SKM-1 (cell line): ENCODE measurements around the gene PRAMEF15.
"Not testable (repeated sequence)": the region's sequence is repeated elsewhere in the genome, so short reads cannot be mapped to it uniquely, and the experiment has no call there.

Source experiments
- DNase-seq: peaks from one replicate; lab custom pipeline; 2025; ENCODE audit not compliant: unreplicated experiment; lab: John Stamatoyannopoulos, UW

The PRAMEF15 gene

DNA sequence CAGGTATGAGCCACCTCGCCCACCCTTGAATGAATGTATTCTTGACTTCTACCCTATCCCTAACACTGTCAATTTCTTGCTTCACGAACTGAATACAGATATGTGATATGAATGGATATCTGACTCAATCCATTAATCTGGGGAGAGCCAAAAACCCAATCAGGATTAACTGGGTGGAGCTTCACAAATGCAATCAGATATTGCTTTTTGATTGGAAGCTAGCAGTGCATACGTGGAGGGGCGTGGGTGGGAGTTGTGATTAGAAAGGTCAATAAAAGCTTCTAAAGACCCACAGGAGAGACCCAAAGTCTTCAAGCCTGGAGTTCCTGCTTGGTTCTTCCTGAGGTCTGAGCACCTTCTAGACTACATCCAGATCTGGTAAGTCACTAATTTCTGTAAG is at the start of gene PRAMEF15:
PRAMEF15 (plus strand) TSS at position 301 of the 400 bp plus-strand sequence. CDS start 2,827 bp downstream, outside the sequence.
- DNase-seq = not testable (repeated sequence)

DNA sequence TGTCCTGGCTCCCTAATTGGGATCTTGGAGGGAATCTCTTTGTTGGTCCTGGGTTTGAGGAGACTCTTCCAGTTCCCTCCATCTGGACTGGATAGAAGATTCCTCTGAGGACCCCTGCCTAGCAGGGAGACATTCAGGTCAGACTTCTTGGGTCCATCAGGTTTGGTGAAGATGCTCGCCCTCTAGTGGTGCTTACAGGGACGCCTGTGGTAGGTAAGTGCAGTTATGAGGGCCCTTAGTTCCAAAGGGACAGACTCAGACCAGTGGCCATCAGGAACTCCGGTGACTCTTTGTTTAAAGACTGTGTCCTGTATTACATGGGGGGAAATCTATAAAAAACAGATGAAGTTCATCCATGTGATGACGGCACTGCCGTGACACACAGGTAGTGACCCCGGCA is 38.4 kb upstream of the PRAMEF15 start:
- not testable (repeated sequence) for DNase-seq

DNA sequence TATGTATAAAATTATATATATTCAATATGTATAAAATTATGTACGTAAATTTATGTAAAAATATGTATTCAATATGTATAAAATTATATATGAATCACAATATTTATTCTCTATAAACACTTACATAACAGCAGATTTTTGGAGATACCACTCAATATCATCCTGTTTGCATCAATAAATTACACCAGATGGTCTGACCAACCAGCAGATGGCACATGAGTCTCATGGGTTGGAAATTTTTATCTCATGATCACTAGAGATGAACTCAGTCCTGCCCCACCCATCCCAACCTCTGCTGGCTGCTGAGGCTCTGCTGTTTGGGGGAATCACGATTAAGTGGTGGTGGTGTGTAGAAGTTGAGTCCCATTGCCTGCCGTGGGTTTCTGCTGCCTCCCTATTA is 35.8 kb upstream of the PRAMEF15 start:
- DNase-seq = not testable (repeated sequence)

DNA sequence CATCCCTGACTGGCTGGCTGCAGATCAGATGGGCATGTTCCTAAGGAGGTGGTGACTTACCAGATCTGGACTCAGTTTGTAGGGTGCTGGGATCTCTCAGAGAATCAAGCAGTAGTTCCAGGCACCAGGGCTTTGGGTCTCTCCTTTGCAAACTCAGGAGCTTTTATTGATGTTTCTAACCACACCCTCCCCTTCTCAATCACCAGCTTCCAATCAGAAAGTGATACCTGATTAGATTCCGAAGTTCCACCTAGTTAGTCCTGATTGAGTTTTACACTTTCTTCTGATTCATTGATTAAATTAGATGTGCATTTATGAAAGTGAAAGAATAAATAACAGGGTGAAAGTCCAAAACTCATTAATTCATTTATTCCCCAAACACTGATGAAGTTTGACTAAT is 30.3 kb upstream of the PRAMEF15 start, which contains the start of gene PRAMEF8:
PRAMEF8 (minus strand) TSS at position 101 of the 400 bp plus-strand sequence. CDS start 1,046 bp downstream, outside the sequence.
- not testable (repeated sequence) for DNase-seq

DNA sequence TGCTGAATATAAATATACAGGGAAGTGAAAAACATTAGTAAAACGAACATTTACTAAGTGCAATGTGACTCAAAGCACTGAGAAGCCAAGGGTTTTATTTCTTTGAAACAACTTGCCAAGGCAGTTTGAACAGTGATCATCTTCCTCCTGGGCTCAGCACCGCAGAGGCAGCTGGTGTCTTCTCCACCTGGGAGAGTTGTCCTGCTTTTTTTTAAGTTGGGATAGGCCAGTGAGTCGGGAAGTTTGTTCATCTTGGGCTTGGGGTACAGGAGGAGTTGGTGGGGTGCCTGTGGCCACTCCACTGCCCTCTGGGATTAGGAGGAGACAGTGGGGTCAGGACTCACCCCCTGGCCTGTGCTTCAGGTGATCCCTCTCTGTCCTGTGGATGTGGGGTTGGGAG is 26.4 kb upstream of the PRAMEF15 start:
- DNase-seq = not testable (repeated sequence)

DNA sequence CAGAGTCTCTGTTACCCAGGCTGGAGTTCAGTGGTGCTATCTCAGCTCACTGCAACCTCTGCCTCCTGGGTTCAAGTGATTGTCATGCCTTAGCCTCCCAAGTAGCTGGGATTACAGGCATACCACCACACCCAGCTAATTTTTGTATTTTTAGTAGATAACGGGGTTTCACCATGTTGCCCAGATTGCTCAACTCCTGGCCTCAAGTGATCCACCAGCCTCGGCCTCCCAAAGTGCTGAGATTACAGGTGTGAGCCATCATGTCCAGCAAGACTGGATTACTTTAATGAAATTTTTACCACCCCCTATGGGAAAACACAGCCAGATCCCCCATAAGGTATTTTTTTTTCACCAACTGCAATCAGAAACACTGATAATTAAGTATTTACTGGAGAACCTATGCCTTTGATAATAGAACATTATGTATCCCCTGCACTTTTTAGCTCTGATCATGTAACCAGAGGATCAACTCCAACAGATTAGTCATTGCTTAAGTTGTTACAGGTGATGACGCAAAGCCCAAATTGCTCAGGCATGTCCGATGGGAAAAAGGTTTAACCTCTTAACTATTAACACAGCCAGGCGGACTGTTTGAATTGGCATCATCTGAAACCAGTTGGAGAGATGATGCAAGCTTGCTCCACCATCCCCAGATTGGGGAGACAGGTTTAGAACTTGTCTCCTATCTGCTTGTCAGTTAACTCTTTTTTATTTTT is 18.0 kb upstream of the PRAMEF15 start:
- DNase-seq = not testable (repeated sequence)

DNA sequence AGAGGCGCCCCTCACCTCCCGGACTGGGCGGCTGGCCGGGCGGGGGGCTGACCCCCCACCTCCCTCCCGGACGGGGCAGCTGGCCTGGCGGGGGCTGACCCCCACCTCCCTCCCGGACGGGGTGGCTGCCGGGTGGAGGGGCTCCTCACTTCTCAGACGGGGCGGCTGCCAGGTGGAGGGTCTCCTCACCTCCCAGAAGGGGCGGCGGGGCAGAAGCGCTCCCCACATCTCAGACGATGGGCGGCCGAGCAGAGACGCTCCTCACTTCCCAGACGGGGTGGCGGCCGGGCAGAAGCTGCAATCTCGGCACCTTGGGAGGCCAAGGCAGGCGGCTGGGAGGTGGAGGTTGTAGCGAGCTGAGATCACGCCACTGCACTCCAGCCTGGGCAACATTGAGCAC is 16.7 kb upstream of the PRAMEF15 start:
- DNase-seq = not testable (repeated sequence)

DNA sequence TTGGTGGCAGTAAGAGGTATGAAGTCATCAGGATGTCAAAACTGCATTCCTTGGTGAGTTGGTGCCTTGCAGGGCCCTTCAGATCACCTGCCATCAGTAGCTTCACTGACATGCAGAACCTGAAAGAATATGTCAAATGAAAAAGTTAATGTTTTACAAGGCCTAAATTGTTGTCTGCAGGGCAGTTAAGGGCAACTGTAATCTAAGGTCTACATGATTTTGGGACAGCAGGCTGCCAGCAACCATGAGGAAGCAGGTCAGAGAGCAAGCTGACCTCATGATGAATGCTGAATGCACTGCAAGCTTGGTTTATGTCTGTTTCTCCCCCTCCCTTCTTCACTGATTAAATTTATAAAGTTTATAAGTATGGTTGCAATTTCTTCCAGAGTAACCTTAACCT is 13.2 kb upstream of the PRAMEF15 start:
- not testable (repeated sequence) for DNase-seq

DNA sequence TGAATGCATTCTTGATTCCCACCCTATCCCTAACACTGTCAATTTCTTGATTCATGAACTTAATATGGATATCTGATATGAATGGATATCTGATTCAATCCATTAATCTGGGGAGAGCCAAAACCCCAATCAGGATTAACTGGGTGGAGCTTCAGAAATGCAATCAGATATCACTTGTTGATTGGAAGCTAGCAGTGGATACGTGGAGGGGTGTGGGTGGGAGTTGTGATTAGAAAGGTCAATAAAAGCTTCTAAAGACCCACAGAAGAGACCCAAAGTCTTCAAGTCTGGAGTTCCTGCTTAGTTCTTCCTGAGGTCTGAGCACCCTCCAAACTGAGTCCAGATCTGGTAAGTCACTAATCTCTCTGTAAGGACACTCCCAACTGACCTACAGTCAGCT is 12.1 kb upstream of the PRAMEF15 start, which contains the start of gene PRAMEF33:
PRAMEF33 (plus strand) TSS at position 301 of the 400 bp plus-strand sequence. CDS start 2,416 bp downstream, outside the sequence.
- not testable (repeated sequence) for DNase-seq

DNA sequence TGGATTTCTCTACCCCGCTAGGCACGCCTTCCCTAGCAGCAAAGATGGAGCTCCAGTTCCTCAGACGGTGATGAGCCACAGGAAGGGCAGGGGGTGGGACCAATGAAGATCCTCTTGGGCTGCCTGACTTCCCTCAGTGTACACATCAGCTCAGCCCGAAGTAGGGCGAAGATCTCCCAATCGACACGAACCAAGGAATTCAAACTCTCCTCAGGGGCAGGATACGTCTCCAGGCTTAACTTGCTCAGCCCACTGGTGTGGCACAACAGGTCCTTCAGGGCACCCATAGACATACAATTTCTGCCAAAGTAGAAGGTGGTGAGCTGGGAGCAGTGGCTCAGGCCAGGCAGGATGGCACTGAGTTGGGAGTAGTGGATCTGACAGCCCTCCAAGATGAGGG is 27.1 kb downstream of the PRAMEF15 start:
- DNase-seq = not testable (repeated sequence)

DNA sequence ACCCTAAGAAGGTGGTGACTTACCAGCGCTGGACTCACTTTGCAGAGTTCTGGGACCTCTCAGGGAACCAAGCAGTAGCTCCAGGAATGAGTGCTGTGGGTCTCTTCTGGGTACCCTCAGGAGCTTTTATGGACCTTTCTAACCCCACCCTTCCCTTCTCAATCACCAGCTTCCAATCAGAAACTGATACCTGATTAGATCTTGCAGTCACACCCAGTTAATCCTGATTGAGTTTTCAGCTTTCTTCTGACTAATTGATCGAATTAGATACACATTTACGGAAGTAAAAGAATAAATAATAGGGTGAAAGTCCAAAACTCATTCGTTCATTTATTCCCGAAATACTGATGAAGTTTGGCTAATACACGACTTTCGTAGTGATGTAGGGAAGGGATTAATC is 31.7 kb downstream of the PRAMEF15 start, which contains the start of gene PRAMEF14:
PRAMEF14 (minus strand) TSS at position 101 of the 400 bp plus-strand sequence. CDS start 1,820 bp downstream, outside the sequence.
- not testable (repeated sequence) for DNase-seq

DNA sequence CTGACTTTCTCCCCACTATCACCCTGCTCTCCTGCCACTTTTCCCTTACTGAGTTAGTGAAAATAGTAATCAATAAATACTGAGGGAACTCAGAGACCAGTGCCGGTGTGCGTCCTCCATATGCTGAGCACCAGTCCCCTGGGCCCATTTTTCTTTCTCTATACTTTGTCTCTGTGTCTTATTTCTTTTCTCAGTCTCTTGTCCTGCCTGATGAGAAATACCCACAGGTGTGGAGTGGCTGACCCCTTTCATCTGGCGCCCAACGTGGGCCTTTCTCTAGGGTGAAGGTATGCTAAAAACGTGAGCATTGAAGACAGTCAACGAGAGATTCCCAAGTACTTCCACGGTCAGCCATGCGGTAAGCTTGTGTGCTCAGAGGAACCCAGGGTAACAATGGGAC is 38.1 kb downstream of the PRAMEF15 start:
- DNase-seq = not testable (repeated sequence)

DNA sequence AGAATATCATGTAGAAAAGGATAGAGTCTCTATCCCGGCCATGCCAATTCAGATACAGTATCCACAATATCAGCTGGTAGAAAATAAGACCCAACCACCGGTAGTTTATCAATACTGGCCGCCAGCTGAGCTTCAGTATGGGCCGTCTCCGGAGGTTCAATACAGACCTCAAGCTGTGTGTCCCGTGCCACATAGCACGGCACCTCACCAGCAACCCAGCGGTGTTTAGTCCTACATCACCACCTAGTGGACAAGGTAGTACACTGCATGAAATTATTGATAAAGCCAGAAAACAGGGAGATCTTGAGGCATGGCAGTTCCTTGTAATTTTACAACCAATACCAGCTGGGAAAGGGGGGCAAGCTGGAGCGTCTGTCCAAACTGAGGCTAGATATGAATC is 39.1 kb downstream of the PRAMEF15 start:
- not testable (repeated sequence) for DNase-seq

DNA sequence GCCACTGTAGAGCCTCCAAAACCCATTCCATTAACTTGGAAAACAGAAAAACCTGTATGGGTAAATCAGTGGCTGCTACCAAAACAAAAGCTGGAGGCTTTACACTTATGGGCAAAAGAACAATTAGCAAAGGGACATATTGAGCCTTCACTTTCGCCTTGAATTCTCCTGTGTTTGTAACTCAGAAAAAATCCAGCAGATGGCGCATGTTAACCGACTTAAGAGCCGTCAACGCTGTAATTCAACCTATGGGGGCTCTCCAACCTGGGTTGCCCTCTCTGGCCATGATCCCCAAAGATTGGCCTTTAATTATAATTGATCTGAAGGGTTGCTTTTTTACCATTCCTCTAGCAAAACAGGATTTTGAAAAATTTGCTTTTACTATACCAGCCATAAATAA is 41.4 kb downstream of the PRAMEF15 start:
- peak; percentile 15 for DNase-seq

DNA sequence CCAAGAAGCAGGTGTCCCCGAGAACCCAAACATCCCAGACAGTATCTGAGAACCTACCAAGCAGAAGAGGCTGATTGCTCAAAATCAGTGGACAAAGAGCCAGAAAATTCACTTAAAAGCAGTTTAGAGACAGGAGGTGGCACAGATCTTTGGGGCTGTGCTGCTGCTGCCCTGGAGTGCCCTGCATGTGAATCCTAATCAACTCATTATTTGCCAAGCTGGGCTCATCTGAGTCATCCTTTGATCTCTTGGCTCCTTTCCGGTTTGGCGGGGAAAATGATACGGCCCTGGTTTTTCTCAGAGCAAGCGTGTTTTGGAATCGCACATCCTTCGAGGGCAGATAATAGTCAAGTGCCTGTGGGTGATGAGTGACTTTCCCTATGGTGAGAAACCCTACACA is 47.0 kb downstream of the PRAMEF15 start:
- DNase-seq = not testable (repeated sequence)

DNA sequence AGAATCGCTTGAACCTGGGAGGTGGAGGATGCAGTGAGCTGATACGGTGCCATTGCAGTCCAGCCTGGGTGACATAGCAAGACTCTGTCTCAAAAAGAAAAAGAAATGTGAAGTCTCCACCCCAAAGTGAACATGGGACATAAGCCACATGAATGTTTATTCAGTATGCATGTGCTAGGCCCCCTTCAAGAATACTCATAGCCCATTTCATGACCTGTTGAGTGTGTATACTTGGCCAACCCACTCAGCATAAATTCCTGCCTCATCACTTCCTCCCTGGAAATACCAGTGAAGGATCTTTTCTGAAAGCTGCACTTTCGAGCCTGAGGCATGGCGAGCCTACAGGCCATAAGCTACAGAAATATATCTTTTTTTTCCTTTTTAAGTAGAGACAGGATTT is 49.5 kb downstream of the PRAMEF15 start:
- not testable (repeated sequence) for DNase-seq

DNA sequence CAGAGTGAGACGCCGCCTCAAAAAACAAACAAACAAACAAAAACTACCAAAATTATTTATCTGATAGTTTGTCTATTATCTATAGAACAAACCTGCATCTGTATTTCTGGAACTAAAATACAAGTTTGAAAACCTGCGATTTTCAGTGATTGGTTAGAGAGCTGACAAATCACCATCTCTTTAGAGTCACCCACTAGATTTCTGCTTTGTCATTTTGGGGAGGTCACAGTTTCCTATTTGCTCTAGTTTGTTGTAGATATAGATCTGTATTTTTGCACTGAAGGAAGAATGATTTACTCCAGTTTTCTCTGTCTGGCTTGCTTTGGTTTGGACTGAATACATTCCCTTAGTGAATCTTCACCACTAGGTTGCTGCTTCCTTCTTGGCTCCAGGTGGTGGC is 51.2 kb downstream of the PRAMEF15 start:
- not testable (repeated sequence) for DNase-seq

DNA sequence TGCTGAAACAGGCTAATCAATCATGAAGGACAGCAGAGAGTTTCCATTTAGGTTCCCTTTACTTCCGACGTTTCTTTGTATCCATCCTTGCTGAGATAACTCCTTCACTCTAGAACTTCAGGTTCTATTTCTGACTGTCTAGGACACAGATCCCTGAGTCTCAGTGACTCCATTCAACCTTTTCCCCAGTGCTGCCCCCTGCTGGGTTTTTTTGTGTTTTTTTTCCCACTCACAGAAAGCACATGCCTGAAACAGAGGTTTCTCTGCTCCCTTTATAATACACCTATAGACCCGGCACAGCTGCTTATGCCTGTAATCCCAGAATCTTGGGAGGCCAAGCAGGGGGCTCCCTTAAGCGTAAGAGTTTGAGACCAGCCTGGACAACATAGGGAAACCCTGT is 53.2 kb downstream of the PRAMEF15 start:
- DNase-seq = peak; percentile 1
